Endothelial cell of umbilical vein (primary cell): ENCODE measurements around the gene ATP6V0A4. TPM values are rescaled to one million over a fixed set of nuclear protein-coding genes. Genes with fewer than 3 reads are reported as not detected.

Experiments used
- BruUV-seq: library from RNA; stranded (reverse); fragments of 400-500 nt; replicated peaks from 2 replicates; lab custom pipeline; 2021; lab: Mats Ljungman, UMichigan
- CTCF ChIA-PET: fragments of 300-600, 350-600 bp; sonication (Branson Sonifier 250); formaldehyde crosslinking; loops from one replicate; lab custom pipeline; 2021; ENCODE audit warnings: antibody characterized with exemption, inconsistent platforms; lab: Charles Lee
- POLR2A ChIA-PET: fragments of 300-600, 350-600 bp; sonication (Branson Sonifier 250); formaldehyde crosslinking; loops from one replicate; lab custom pipeline; 2021; ENCODE audit warnings: antibody characterized with exemption, inconsistent platforms; lab: Charles Lee
- DNase-seq: peaks from one replicate; pipeline ENCODE4 v3.0.0-alpha.2; 2011; ENCODE audit warnings: low read depth, low spot score
- FAIRE-seq: peaks from 2 replicates; lab custom pipeline; 2011; peaks lifted over from hg19 to GRCh38; lab: Jason Lieb, UNC
- H2AFZ ChIP-seq: 2 replicates; pipeline ENCODE4 v1.6.0; 2012; ENCODE audit warnings: low read depth, low read length, control low read depth, inconsistent platforms
- H3K27ac ChIP-seq: 2 replicates; pipeline ENCODE4 v1.5.1; 2011; ENCODE audit warnings: low read depth, mild to moderate bottlenecking, control low read depth, low read length, moderate library complexity; ENCODE audit not compliant: insufficient read depth
- H3K27me3 ChIP-seq, 2 experiments: 2 replicates each; pipeline versions ENCODE4 v1.6.0 to v1.6.1; 2011; ENCODE audit warnings: low read length in 2 of 2, mixed read lengths in 1 of 2; ENCODE audit not compliant: control insufficient read depth in 2 of 2, insufficient read depth in 2 of 2
- H3K36me3 ChIP-seq, 2 experiments: 2 replicates in 1 of 2; 3 replicates in 1 of 2; pipeline ENCODE4 v1.5.1; 2011; ENCODE audit warnings: low read length in 2 of 2, mild to moderate bottlenecking in 1 of 2, moderate library complexity in 1 of 2; ENCODE audit not compliant: control insufficient read depth in 2 of 2, insufficient read depth in 2 of 2; ENCODE audit errors: extremely low read depth in 1 of 2
- H3K4me1 ChIP-seq: 3 replicates; pipeline ENCODE4 v1.5.1; 2011; ENCODE audit warnings: mild to moderate bottlenecking, low read length; ENCODE audit not compliant: control insufficient read depth, insufficient read depth; ENCODE audit errors: extremely low read depth
- H3K4me2 ChIP-seq: 2 replicates; pipeline ENCODE4 v1.6.1; 2011; ENCODE audit warnings: low read length, control low read depth, mixed read lengths; ENCODE audit not compliant: insufficient read depth
- H3K4me3 ChIP-seq, 3 experiments: fragments of 200-600 bp in 1 of 3; sonication (generic), shearing (Covaris generic) in 1 of 3; replicated peaks in 1 of 3; 2 replicates each; pipeline ENCODE4 v1.5.1; 2011 to 2016; ENCODE audit warnings: control low read depth in 3 of 3, low read length in 3 of 3, mild to moderate bottlenecking in 2 of 3, inconsistent platforms in 1 of 3, low read depth in 1 of 3, moderate library complexity in 1 of 3; ENCODE audit not compliant: insufficient read depth in 1 of 3
- H3K79me2 ChIP-seq: 2 replicates; pipeline ENCODE4 v1.6.0; 2012; ENCODE audit warnings: low read length, inconsistent platforms; ENCODE audit not compliant: control insufficient read depth, insufficient read depth
- H3K9ac ChIP-seq: replicated peaks from 2 replicates; pipeline ENCODE3; 2011; ENCODE audit warnings: low read length, control low read depth; ENCODE audit not compliant: insufficient read depth; ENCODE audit errors: extremely low read depth
- H3K9me1 ChIP-seq: replicated peaks from 3 replicates; pipeline ENCODE4 v1.6.0; 2011; ENCODE audit warnings: mild to moderate bottlenecking, low read length; ENCODE audit not compliant: control insufficient read depth, insufficient read depth; ENCODE audit errors: extremely low read depth
- H3K9me3 ChIP-seq: replicated peaks from 2 replicates; pipeline ENCODE4 v1.5.1; 2012; ENCODE audit warnings: low read length, inconsistent platforms; ENCODE audit not compliant: control insufficient read depth, insufficient read depth
- H4K20me1 ChIP-seq: replicated peaks from 2 replicates; pipeline ENCODE3; 2011; ENCODE audit warnings: mild to moderate bottlenecking, low read length; ENCODE audit not compliant: control insufficient read depth, insufficient read depth; ENCODE audit errors: extremely low read depth
- CTCF ChIP-seq, 2 donors: IDR thresholded peaks; 1 replicate in 1 of 2; 2 replicates in 1 of 2; pipeline ENCODE4 v1.5.1; 2011; ENCODE audit warnings: low read length in 2 of 2, mild to moderate bottlenecking in 2 of 2, moderate library complexity in 2 of 2, control low read depth in 1 of 2, inconsistent platforms in 1 of 2, low read depth in 1 of 2; ENCODE audit not compliant: insufficient read depth in 1 of 2; ENCODE audit errors: extremely low read depth in 1 of 2
- EZH2 ChIP-seq: IDR thresholded peaks from 2 replicates; pipeline ENCODE4 v1.6.1; 2012; ENCODE audit warnings: borderline replicate concordance, low read depth, mild to moderate bottlenecking, moderate library complexity, low read length, inconsistent platforms; ENCODE audit not compliant: severe bottlenecking
- FOS ChIP-seq: IDR thresholded peaks from 2 replicates; pipeline ENCODE4 v1.6.1; 2011; ENCODE audit warnings: mild to moderate bottlenecking, low read length, moderate library complexity, borderline replicate concordance; ENCODE audit not compliant: insufficient read depth
- GATA2 ChIP-seq: IDR thresholded peaks from 2 replicates; pipeline ENCODE4 v1.7.0; 2011; ENCODE audit warnings: low read depth, mild to moderate bottlenecking, moderate library complexity, mixed read lengths, low read length; ENCODE audit not compliant: insufficient read length, insufficient read depth
- JUN ChIP-seq: IDR thresholded peaks from 2 replicates; pipeline ENCODE4 v1.6.1; 2011; ENCODE audit warnings: borderline replicate concordance, low read depth; ENCODE audit not compliant: insufficient read length, insufficient read depth
- MAX ChIP-seq: IDR thresholded peaks from 2 replicates; pipeline ENCODE4 v1.6.1; 2011; ENCODE audit not compliant: insufficient read depth, insufficient read length
- MYC ChIP-seq: IDR thresholded peaks from one replicate; pipeline ENCODE4 v1.6.1; 2011; ENCODE audit warnings: mild to moderate bottlenecking, low read depth, low read length
- POLR2A ChIP-seq: IDR thresholded peaks from 2 replicates; pipeline ENCODE4 v1.6.1; 2012; ENCODE audit warnings: low read depth, mild to moderate bottlenecking, control low read depth, low read length
- POLR2AphosphoS5 ChIP-seq: IDR thresholded peaks from 2 replicates; pipeline ENCODE4 v1.6.1; 2012; ENCODE audit warnings: low read depth, mild to moderate bottlenecking, control low read depth, low read length, moderate library complexity; ENCODE audit not compliant: insufficient read depth
- dilution Hi-C: fragments of 300-500 bp; cut with MboI; formaldehyde crosslinking; loops from one replicate; pipeline ENCODE4 v1.15.0; 2019; ENCODE audit warnings: low sequenced_read_pairs; ENCODE audit not compliant: extremely low pct_ligation_motif_present
- intact Hi-C: fragments of 100-400 bp; cut with micrococcal nuclease; formaldehyde crosslinking; loops from one replicate; pipeline ENCODE4 v1.10.0; 2022
- polyA plus RNA-seq, 4 experiments: library from polyadenylated mRNA; depleted of rRNA in 3 of 4; stranded (reverse) in 3 of 4; unstranded in 1 of 4; fragments of >200 nt; gene quantifications; 2 replicates each; pipeline versions ENCODE4 v1.2.1 to v1.2.3, GENCODE V29; 2011 to 2012; ENCODE audit warnings: missing spikeins in 1 of 4
- total RNA-seq: library from RNA; stranded (reverse); gene quantifications from 2 replicates; pipeline ENCODE4 v1.2.3, GENCODE V29; 2021

ATP6V0A4 gene
- total and polyA plus RNA-seq, 2 donors (not counting 3 experiments of a cell fraction or from before 2014, with no cell fraction given) = 0.07 to 0.24 TPM

GRCh38 chr7:138835087-138835486, 37.1 kb upstream of the ATP6V0A4 start:
- TF ChIP-seq POLR2A (no peak), CTCF (IDR thresholded peaks at IDR 0.05; ENCODE audit: extremely low read depth in 1 of 2, insufficient read depth in 1 of 2, low read depth in 1 of 2, low read length in 2 of 2) (no peak), MAX (no peak)
- H3K4me1 ChIP-seq = peaks cover 10% of the 10 kb centered on the region
- H3K4me3 ChIP-seq = no peak overlapping the region
- no peak overlapping the region for H3K27ac ChIP-seq
- dilution Hi-C loops (no loop called here), intact Hi-C loops (no loop called here)
- DNase-seq (no peak), FAIRE-seq (no peak)
- CTCF ChIA-PET = no interaction called here
- H2AFZ ChIP-seq = no peak overlapping the region
- H3K9ac ChIP-seq = no peak overlapping the region
- H3K27me3 ChIP-seq = no peaks in the 10 kb centered on the region
- BruUV-seq = no TSS peak
- no peaks in the 10 kb centered on the region for H3K79me2 ChIP-seq
- POLR2A ChIA-PET = no interaction called here
- H3K9me3 ChIP-seq = no peaks in the 10 kb centered on the region
- peaks cover 0 to 2% of the 10 kb centered on the region in 2 experiments for H3K36me3 ChIP-seq
- H4K20me1 ChIP-seq = no peaks in the 10 kb centered on the region
- H3K9me1 ChIP-seq = no peaks in the 10 kb centered on the region
- no peak overlapping the region for H3K4me2 ChIP-seq

DNA sequence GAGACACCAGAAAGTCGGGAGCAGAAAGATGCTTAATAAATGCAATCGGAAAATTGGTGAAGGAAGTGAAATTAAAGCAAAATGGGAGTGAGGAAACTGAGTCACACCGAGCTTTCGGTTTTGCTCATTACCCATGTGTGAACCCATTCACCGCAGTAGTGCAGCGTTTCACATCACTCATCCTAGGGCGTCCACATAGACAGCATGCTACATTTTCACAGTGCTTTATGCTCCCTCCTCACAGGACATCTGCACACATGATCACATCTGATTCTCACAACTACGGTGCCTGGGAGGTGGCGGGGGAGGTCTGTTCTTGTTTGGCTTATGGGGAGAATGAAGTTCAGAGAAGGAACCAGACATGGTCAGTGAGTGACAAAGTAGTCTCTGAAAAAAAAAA, 36.6 kb upstream of the ATP6V0A4 start:
- no peak for TF ChIP-seq GATA2
- TF ChIP-seq EZH2 = no peak
- no peak for TF ChIP-seq CTCF (IDR thresholded peaks at IDR 0.05; ENCODE audit: extremely low read depth in 1 of 2, insufficient read depth in 1 of 2, low read depth in 1 of 2, low read length in 2 of 2)
- no peak for TF ChIP-seq MAX
- no peak for TF ChIP-seq FOS
- no peak for TF ChIP-seq MYC
- TF ChIP-seq POLR2AphosphoS5 = no peak
- TF ChIP-seq POLR2A = no peak
- TF ChIP-seq JUN = no peak
- Histone ChIP-seq H3K9me3 (no peaks in the 10 kb centered on the region), H3K4me3 (no peak overlapping the region), H3K36me3 (peaks cover 0 to 2% of the 10 kb centered on the region in 2 experiments), H3K9me1 (no peaks in the 10 kb centered on the region), H3K79me2 (no peaks in the 10 kb centered on the region), H3K4me1 (peaks cover 10% of the 10 kb centered on the region), H3K9ac (no peak overlapping the region), H3K27me3 (no peaks in the 10 kb centered on the region), H3K27ac (no peak overlapping the region), H2AFZ (no peak overlapping the region), H3K4me2 (no peak overlapping the region), H4K20me1 (no peaks in the 10 kb centered on the region)
- DNase-seq (no peak), FAIRE-seq (no peak)
- dilution Hi-C loops = no loop called here
- CTCF ChIA-PET = no interaction called here
- intact Hi-C loops = no loop called here
- no TSS peak for BruUV-seq
- POLR2A ChIA-PET = no interaction called here
